Right lobe of liver (tissue), 4 donors: ENCODE data around the gene UBE2J2.

Experiments
- CTCF ChIP-seq, 4 donors: fragments of 200-600 bp in 3 of 4; fragments of 450-650 bp in 1 of 4; IDR thresholded peaks; one replicate each; pipeline versions ENCODE4 v1.5.1 to v1.8.0; 2016 to 2022; ENCODE audit warnings: antibody characterized with exemption in 4 of 4, mild to moderate bottlenecking in 2 of 4
- POLR2A ChIP-seq: fragments of 450-650 bp; IDR thresholded peaks from one replicate; pipeline ENCODE4 v1.6.1; 2017; ENCODE audit warnings: antibody characterized with exemption, mild to moderate bottlenecking
- donor health status: DM: no; HTN: no; CAD: no.
- donor health status: DM: no; HTN: no; CAD: no.
- donor health status: DM: no; HTN: yes; CAD: no.

GRCh38 chr1:1211541-1212441 is 61.9 kb downstream of the UBE2J2 start:
- TF ChIP-seq CTCF (IDR thresholded peaks at IDR 0.05), result no peak
- TF ChIP-seq POLR2A, result no peak
